ENCODE results near the gene PCDHGA1. TPM values are rescaled to one million over a fixed set of nuclear protein-coding genes. Genes with fewer than 3 reads are reported as not detected.

The PCDHGA1 gene
- total RNA-seq, 1 experiment from 2014 or later, result 0.63 TPM

DNA sequence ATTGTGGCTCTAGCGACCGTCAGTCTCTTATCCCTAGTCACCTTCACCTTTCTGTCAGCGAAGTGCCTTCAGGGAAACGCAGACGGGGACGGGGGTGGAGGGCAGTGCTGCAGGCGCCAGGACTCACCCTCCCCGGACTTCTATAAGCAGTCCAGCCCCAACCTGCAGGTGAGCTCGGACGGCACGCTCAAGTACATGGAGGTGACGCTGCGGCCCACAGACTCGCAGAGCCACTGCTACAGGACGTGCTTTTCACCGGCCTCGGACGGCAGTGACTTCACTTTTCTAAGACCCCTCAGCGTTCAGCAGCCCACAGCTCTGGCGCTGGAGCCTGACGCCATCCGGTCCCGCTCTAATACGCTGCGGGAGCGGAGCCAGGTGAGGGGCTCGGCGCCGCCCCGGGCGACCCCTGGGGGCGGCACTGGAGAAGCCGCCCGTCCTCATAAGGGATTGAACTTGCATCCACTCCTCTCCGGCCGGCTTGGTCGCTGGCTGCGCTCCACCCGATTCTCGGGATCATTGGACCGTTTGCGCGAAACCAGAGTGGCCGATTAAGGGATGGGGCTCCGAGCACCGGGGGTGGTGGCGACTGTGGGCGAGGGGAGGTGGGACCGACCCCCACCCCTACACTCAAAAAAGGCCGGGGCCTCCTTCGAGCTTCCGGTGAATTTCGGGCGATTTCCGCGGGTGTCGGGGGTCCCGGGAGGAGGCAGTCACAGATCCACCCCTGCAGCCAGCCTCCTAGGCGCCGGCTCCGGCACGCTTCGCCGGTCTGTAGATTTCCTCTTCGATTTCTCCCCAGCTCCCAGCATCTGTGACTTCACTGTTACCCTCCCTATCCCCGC is 161.2 kb downstream of the PCDHGA1 start:
- no peak overlapping the region for H3K27ac ChIP-seq (ENCODE audit: insufficient read length, low read depth, low read length)
- H4K5ac ChIP-seq (ENCODE audit: insufficient read length, low read depth, low read length), result no peak overlapping the region
- no peak overlapping the region for H2BK120ac ChIP-seq (ENCODE audit: low read depth, low read length, poor library complexity, severe bottlenecking)
- H3K27me3 ChIP-seq (ENCODE audit: insufficient read depth, low read length), result peaks cover 4% of the 10 kb centered on the region; the same call in 1 of the 2 replicates
- H3K79me1 ChIP-seq (ENCODE audit: insufficient read depth, low read depth, low read length, poor library complexity, severe bottlenecking), result no peaks in the 10 kb centered on the region
- H3K27ac Mint-ChIP-seq, result no peak overlapping the region
- no peak overlapping the region for H2BK12ac ChIP-seq (ENCODE audit: insufficient read length, low read depth, low read length)
- H3K9me3 Mint-ChIP-seq, result no peaks in the 10 kb centered on the region
- peaks cover 8% of the 10 kb centered on the region for H3K27me3 Mint-ChIP-seq (ENCODE audit: low read depth)
- H2BK20ac ChIP-seq (ENCODE audit: low read depth, low read length, poor library complexity, severe bottlenecking), result no peak overlapping the region
- peak overlapping the region; percentile 63; the same call in 1 of the 2 replicates for H3K14ac ChIP-seq (ENCODE audit: insufficient read depth, low read length)
- H3K79me2 ChIP-seq (ENCODE audit: insufficient read depth, low read length), result no peaks in the 10 kb centered on the region; the same call in 1 of the 2 replicates
- peaks cover 14% of the 10 kb centered on the region for H3K23me2 ChIP-seq (ENCODE audit: insufficient read length, low read depth, low read length, poor library complexity, severe bottlenecking)
- H4K8ac ChIP-seq (replicated peaks; ENCODE audit: insufficient read length, low read depth, low read length), result no peak overlapping the region
- peaks cover 12 to 17% (median 13%) of the 10 kb centered on the region in 3 experiments; a peak in 6 of 7 replicates for H3K36me3 Mint-ChIP-seq (ENCODE audit: insufficient read depth in 1 of 3, low read depth in 3 of 3)
- no peak overlapping the region for H2AK5ac ChIP-seq (ENCODE audit: insufficient read length, low read length)
- H3K56ac ChIP-seq (ENCODE audit: insufficient read length, low read depth, low read length), result no peak overlapping the region
- H2BK15ac ChIP-seq (ENCODE audit: low read depth, low read length), result no peak overlapping the region
- no peaks in the 10 kb centered on the region for H3K9me3 ChIP-seq (ENCODE audit: control insufficient read depth, low read depth, low read length)
- H3K4me2 ChIP-seq (ENCODE audit: insufficient read depth, insufficient read length, low read length), result no peak overlapping the region
- no peak overlapping the region for H3T11ph ChIP-seq (ENCODE audit: low read length)
- TF ChIP-seq, protein P1, sequence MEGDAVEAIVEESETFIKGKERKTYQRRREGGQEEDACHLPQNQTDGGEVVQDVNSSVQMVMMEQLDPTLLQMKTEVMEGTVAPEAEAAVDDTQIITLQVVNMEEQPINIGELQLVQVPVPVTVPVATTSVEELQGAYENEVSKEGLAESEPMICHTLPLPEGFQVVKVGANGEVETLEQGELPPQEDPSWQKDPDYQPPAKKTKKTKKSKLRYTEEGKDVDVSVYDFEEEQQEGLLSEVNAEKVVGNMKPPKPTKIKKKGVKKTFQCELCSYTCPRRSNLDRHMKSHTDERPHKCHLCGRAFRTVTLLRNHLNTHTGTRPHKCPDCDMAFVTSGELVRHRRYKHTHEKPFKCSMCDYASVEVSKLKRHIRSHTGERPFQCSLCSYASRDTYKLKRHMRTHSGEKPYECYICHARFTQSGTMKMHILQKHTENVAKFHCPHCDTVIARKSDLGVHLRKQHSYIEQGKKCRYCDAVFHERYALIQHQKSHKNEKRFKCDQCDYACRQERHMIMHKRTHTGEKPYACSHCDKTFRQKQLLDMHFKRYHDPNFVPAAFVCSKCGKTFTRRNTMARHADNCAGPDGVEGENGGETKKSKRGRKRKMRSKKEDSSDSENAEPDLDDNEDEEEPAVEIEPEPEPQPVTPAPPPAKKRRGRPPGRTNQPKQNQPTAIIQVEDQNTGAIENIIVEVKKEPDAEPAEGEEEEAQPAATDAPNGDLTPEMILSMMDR (conservative IDR thresholded peaks at IDR 0.05), result no peak
- H3K4me1 Mint-ChIP-seq, result peaks cover 38 to 39% of the 10 kb centered on the region in 2 experiments
- no peaks in the 10 kb centered on the region for H4K20me1 ChIP-seq (ENCODE audit: control insufficient read depth, insufficient read depth, insufficient read length)
- H3K23ac ChIP-seq (ENCODE audit: insufficient read length, low read depth, low read length), result no peak overlapping the region
- H2BK5ac ChIP-seq (ENCODE audit: insufficient read length, low read length), result no peak overlapping the region
- no peak overlapping the region for H3K9ac ChIP-seq (ENCODE audit: extremely low read depth, insufficient read length, low read length)
- no CpG with 5 or more reads among the region's 66 CpGs for WGBS (ENCODE audit: extremely low coverage, insufficient read length, low lambda C conversion rate)
- H3K4me3 Mint-ChIP-seq, result no peak overlapping the region
- H4K91ac ChIP-seq (ENCODE audit: insufficient read length, low read depth, low read length), result no peak overlapping the region
- DNase-seq, result no peak
- H3K4me1 ChIP-seq (ENCODE audit: insufficient read depth, low read length), result peaks cover 19% of the 10 kb centered on the region
- no peak overlapping the region for H2AFZ ChIP-seq (ENCODE audit: low read length)
- no peak overlapping the region for H3K18ac ChIP-seq (ENCODE audit: insufficient read length, low read depth, low read length)
- H3K4ac ChIP-seq (ENCODE audit: low read depth, low read length), result no peak overlapping the region
